ENCODE measurements around the gene RPL18A.

RPL18A gene

GRCh38 chr19:17841810-17842662 lies 17.7 kb upstream of the RPL18A start:
- DNase-seq (ENCODE audit: low spot score), result peak; percentile 99

DNA sequence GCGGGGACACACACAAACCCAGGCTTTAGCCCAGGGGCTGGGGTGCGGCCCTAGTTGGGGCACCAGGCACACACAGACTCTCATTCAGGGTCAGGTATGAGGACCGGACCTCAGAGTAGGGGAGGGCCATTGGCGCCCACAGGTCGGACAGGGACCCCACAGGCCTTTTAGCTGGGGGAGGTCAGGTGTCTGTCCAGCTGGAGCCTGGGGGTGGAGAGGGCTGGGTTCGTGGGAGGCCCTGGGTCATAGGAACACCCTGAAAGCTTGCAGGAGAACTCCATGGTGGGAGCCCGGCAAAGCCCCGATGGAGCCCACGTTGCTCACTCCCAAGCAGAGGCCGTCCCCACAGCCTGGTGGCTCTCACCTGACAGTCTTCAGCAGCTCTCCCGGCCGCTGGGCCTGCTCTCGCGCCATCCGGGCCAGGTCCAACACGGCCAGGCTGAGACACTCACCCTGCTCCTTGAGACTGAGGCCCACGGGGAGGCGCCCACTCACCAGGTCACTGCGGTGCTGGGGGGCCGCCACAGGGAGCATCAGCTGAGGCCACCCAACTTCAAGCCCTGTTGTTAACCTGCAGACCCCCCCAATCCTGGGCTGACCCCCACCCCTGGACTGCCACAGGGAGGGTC lies 16.9 kb upstream of the RPL18A start:
- no peak for DNase-seq (ENCODE audit: low spot score)

- no peak for DNase-seq (ENCODE audit: low spot score)
Observed at GRCh38 chr19:17843292-17843827, 16.4 kb upstream of the RPL18A start.

DNA sequence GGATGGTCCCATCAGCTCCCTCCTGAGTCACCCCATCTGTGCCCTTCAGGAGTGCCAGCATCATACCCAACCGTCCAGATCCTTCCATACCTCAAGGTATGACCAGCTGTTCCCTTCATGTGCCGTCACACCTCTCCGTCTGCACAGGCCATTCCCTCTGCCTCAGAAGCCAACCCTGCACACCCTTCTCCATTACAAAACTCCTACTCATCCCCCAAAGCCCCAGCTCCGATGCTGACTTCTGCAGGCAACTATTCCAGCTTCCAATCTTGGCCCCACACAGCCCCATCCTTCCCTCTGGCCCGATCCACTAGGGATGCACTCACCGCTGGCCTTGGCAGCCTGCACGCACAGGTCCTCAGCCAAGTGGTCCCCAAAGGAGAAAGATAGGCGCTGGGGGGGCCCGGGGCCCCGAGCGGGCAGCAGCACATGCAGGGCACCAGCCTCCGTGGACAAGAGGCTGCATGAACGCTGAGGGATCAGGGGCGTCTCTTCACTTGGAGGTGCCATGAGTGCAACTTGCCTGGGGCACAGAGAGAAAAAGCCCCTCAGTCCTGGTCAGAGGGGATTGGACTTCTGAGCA lies 15.7 kb upstream of the RPL18A start:
- DNase-seq (ENCODE audit: low spot score), result no peak

- no peak for DNase-seq (ENCODE audit: low spot score)
Observed at GRCh38 chr19:17846146-17846545, 13.6 kb upstream of the RPL18A start.

DNA sequence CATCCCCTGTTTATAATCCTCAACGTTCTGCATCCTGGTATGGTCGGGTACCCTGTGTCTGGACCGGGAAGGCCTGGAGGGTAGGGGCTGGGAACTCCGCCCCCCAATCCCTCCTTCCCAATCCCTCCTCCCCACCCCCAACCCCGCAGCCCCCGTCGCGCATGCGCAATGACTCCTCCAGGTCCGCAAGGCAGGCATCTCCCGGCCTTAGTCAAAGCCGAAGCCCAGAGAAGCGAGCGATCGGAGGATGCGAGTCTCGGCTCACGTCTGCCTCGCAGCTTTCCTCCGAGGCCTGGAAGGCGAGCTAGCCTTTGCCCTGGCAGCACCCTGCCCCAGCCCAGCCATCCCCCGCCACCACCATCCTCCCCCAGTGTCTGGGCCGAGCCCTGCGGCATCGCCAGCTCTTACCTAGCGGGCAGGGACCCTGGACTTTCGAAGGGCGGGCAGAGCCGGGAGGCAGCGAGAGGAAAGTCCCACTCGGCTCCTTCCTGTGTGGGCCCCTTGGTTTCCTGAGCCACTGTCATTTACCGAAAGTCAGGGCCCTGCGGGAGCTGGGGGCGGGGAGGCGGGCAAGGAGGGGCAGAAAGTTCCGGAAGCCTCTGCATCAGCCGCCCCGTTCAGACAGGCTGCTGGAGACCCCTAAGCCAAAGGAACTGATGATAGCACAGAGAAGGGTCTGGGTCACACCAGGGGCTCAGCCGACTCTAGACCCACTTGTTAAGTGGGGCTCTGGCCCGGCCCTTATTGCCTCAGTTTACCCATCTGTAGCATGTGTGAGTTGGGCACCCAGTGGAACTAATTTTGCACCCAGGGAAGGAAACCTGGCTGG lies 12.0 kb upstream of the RPL18A start, which contains the start of gene JAK3:
JAK3 (minus strand) TSS at position 445 of the 829 bp plus-strand sequence. CDS start 3,565 bp downstream, outside the sequence.
- DNase-seq (ENCODE audit: low spot score), result no peak

DNA sequence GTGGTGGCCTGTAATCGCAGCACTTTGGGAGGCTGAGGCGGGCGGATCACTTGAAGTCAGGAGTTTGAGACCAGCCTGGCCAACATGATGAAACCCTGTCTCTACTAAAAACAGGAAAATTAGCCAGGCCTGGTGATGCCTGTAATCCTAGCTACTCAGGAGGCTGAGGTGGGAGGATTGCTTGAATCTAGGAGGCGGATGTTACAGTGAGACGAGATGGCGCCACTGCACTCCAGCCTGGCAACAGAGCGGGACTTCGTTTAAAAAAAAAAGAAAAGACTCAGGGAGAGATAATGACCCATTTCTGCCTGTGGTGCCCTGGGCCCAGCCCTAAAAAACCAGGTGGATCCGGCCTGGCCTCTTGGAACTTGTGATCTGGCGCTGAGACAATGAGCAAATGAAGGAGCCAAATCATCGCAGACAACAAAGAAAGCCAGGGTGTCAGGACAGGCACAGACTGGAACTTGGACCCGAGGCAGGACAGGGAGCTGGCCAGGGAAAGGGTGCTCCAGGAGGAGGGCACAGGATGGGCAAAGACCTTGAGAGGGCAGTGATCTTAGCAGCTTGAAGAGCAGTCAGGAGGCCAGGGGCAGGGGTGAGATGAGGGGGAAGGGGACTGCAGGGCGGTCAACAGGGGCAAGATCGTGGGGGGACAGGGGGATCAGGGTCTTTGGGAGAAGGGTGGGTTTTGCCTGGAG lies 11.0 kb upstream of the RPL18A start:
- DNase-seq (ENCODE audit: low spot score), result no peak

- no peak for DNase-seq (ENCODE audit: low spot score)
Observed at GRCh38 chr19:17854061-17854460, 5.6 kb upstream of the RPL18A start.

DNA sequence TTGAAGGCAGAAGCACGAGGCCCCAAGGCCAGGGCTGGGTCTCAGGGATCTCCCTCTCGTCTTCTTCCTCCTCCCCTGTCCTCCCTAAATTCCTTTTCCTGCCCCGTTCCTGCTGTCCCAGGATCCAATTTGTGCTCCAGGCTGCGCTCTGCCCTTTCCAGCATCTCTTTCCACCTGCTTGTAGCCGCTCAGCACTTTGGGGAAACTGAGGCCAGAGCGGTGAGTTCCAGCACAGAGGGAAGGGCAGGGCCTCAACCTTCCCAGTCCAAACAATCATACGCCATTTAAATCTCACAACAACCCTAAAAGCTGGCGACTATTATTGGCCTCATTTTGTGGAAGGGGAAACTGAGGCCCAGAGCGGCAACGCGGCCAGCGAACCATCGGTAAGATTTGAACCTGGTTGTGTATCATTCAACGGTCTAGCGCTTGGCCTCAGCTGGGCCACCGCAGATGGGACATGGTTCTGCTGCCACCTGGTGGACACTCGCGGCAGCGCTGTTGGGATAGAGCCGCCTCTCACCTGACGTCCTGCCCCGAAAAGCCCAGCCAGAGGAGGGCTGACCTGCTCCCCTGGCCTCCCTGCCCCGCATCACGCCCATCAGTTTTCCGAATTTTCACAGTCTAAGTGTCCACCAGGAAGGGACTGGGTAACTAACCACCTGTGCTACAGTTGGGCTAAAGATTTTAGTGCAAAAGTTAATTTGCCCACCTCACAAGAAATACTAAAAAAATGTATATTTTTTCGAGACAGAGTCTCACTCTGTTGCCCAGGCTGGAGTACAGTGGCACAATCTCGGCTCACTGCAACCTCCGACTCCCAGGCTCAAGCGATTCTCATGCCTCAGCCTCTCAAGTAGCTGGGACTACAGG lies 4.2 kb upstream of the RPL18A start:
- peak; percentile 86 for DNase-seq (ENCODE audit: low spot score)

GRCh38 chr19:17860331-17860992 lies 752 bp downstream of the RPL18A start:
- DNase-seq (ENCODE audit: low spot score), result no peak

GRCh38 chr19:17860993-17861360 lies 1.3 kb downstream of the RPL18A start:
- no peak for DNase-seq (ENCODE audit: low spot score)

GRCh38 chr19:17861542-17862402 lies 2.1 kb downstream of the RPL18A start:
- DNase-seq (ENCODE audit: low spot score), result no peak

- DNase-seq (ENCODE audit: low spot score), result no peak
Observed at GRCh38 chr19:17862711-17863519, 3.2 kb downstream of the RPL18A start.

GRCh38 chr19:17863520-17864182 lies 3.9 kb downstream of the RPL18A start:
- peak; percentile 56 for DNase-seq (ENCODE audit: low spot score)

DNA sequence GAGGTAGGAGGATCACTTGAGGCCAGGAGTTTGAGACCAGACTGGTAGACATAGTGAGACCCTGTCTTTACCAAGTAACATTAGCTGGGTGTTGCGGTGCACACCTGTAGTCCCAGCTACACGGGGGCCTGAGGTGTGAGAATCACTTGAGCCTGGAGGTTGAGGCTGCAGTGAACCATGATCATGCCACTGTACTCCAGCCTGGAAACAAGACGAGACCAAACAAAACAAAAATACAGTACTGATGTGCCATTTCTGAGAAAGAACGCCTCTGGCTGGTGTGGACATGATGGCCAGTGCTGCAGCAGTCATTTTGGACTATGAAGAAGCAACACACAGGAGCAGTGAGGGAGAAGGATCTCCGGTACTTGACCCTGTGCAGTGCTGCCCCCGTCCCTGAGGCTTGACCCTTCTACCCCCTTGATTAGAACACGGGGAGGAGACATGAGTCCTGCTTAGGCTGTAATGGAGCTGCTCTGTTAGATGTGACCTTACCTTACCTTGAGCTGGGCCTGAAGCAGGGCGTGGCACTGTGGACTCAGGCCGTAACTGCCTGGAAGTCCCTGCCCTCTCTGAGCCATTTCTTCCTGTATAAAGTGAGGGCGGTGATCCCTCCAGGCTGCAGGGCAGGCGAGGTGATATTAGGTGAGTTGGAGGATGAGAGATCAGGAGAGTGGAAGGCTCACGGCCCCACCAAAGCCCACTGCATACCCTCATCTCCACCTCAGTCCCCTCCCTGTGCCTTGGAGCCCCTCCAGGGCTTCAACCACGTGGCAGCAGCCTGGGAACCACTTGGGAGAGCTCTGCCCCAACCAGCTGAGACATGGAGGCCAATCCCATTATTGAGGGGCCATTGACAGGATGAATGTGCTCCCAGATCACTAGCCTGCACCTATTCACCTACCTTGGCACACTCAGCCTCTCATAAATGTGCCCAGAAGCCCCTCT lies 5.9 kb downstream of the RPL18A start:
- peak; percentile 47 for DNase-seq (ENCODE audit: low spot score)

DNA sequence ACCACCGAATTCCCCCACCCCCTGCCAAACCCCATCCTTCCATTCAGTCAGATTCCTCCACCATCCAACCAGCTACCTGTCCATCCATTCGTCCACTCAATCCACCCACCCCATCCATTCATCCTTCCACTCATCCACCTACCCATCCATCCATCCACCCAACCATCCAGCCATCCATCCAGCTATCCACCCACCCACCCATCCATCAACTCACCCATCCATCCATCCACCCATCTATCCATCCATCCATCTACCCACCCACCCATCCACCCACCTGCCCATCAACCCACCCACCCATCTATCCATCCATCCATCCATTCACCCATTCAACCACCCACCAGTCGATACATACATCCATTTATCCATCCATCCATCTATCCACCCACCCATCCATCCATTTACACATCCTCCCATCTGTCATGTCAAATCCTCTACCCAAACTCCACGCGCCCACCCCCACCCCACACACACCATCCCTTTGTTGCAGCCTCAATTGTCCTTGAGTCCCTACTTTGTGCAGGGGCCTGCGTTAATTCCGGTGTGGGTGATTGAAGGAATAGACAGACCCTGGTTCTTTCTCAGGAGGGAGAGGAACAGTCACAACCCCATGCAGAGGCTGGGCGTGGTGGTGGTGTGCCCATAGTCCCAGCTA lies 6.7 kb downstream of the RPL18A start:
- peak; percentile 26 for DNase-seq (ENCODE audit: low spot score)

Data from D341Med (cell line).